Vagina (tissue), 2 donors: Measurements from ENCODE around the gene ABCA13.

Experiments
- CTCF ChIP-seq, 3 experiments: fragments of 450-650 bp in 2 of 3; fragments of 200-600 bp in 1 of 3; sonication (generic) in 1 of 3; IDR thresholded peaks; one replicate each; pipeline ENCODE4 v1.5.1; 2017 to 2019; ENCODE audit warnings: antibody characterized with exemption in 3 of 3, mild to moderate bottlenecking in 2 of 3, moderate library complexity in 2 of 3
- POLR2A ChIP-seq, 2 donors: fragments of 450-650 bp; IDR thresholded peaks; one replicate each; pipeline ENCODE4 v1.6.1; 2017; ENCODE audit warnings: antibody characterized with exemption in 2 of 2, mild to moderate bottlenecking in 2 of 2, moderate library complexity in 2 of 2
- POLR2AphosphoS5 ChIP-seq, 2 donors: sonication (generic); formaldehyde crosslinking; IDR thresholded peaks; one replicate each; pipeline ENCODE4 v1.9.0; 2017; ENCODE audit warnings: antibody characterized with exemption in 2 of 2, mild to moderate bottlenecking in 2 of 2, low read depth in 1 of 2; ENCODE audit not compliant: insufficient read depth in 1 of 2

- TF ChIP-seq CTCF (IDR thresholded peaks at IDR 0.05) (no peak), POLR2AphosphoS5 (IDR thresholded peaks at IDR 0.05; ENCODE audit: insufficient read depth in 1 of 2, low read depth in 1 of 2) (no peak), POLR2A (IDR thresholded peaks at IDR 0.05) (no peak)
Observed at GRCh38 chr7:48528646-48529045, 357.4 kb downstream of the ABCA13 start.
